ENCODE results near the gene RHO. TPM values are rescaled to one million over a fixed set of nuclear protein-coding genes. Genes with fewer than 3 reads are reported as not detected.
"Not testable (repeated sequence)": the region's sequence is repeated elsewhere in the genome, so short reads cannot be mapped to it uniquely, and the experiment has no call there.

The RHO gene
- polyA plus RNA-seq, 1 donor (not counting 4 experiments of a cell fraction or from before 2014, with no cell fraction given): not detected

DNA sequence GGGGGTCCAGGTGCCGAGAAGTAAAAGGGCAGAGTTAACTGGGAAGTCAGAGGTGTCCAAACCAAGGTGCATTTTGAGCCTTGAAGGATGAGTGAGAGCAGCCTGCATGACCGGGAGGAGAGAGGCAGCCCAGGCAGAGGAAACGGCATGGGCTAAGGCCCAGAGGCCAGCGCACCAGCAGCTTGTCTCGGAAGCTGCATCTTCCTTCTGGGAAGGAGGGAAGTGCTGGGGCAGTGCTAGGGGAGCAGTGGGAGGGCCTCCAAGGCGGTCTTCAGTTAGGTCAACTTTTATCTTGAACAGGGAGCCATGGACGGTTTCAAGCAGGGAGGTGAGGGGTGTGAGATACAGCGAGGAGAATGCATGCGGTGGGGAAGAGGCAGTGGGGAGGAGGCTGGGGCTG lies 15.6 kb downstream of the RHO start:
- Histone ChIP-seq H3K4me3 (ENCODE audit: control insufficient read depth in 2 of 3, extremely low read depth in 1 of 3, insufficient read depth in 2 of 3, low read depth in 1 of 3, low read length in 3 of 3) (no peak overlapping the region), H4K20me1 (ENCODE audit: control insufficient read depth, extremely low read depth, insufficient read depth, low read length) (no peaks in the 10 kb centered on the region), H3K36me3 (ENCODE audit: control insufficient read depth in 2 of 2, extremely low read depth in 1 of 2, insufficient read depth in 2 of 2, low read length in 2 of 2) (no peaks in the 10 kb centered on the region), H3K9ac (ENCODE audit: control insufficient read depth, extremely low read depth, insufficient read depth, low read length) (no peak overlapping the region), H3K79me2 (ENCODE audit: control insufficient read depth, insufficient read depth, low read length) (no peaks in the 10 kb centered on the region), H3K9me1 (ENCODE audit: control insufficient read depth, extremely low read depth, insufficient read depth, low read length) (no peaks in the 10 kb centered on the region), H2AFZ (ENCODE audit: control insufficient read depth, low read length) (no peak overlapping the region), H3K4me1 (ENCODE audit: control insufficient read depth, extremely low read depth, insufficient read depth, low read length) (no peaks in the 10 kb centered on the region), H3K9me3 (ENCODE audit: control insufficient read depth, low read depth, low read length) (no peaks in the 10 kb centered on the region), H3K27me3 (ENCODE audit: control insufficient read depth, extremely low read depth, insufficient read depth, low read length) (no peaks in the 10 kb centered on the region), H3K27ac (ENCODE audit: control insufficient read depth, insufficient read depth, low read length) (no peak overlapping the region), H3K4me2 (ENCODE audit: control insufficient read depth, extremely low read depth, insufficient read depth, low read depth, low read length) (no peak overlapping the region)
- DNase-seq (ENCODE audit: low read depth, low spot score): no peak
- TF ChIP-seq EZH2 (IDR thresholded peaks at IDR 0.05; ENCODE audit: low read length) (no peak), CTCF (optimal IDR thresholded peaks at IDR 0.05 in 1 of 3, IDR thresholded peaks at IDR 0.05 in 1 of 3, conservative IDR thresholded peaks at IDR 0.05 in 1 of 3; ENCODE audit: extremely low read depth in 1 of 3, insufficient read depth in 2 of 3, low read length in 3 of 3) (no peak)
- dilution Hi-C loops (cut with MboI; ENCODE audit: extremely low pct_ligation_motif_present, low sequenced_read_pairs): no loop called here
- no peak for FAIRE-seq

DNA sequence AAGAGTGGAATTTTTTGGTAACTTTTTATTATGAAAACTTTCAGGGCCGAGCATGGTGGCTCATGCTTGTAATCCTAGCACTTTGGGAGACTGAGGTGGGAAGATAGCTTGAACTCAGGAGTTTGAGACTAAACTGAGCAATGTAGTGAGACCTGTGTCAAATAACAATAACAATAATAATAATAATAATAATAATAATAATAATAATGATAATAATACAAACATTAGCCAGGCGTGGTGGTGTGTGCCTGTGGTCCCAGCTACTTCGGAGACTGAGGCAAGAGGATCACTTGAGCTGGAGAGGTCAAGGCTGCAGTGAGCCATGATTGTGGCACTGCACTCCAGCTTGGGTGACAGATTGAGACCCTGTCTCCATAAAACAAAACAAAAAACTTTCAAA lies 17.5 kb downstream of the RHO start:
- H3K36me3 ChIP-seq (ENCODE audit: control insufficient read depth in 2 of 2, extremely low read depth in 1 of 2, insufficient read depth in 2 of 2, low read length in 2 of 2); H3K9ac ChIP-seq (ENCODE audit: control insufficient read depth, extremely low read depth, insufficient read depth, low read length); H2AFZ ChIP-seq (ENCODE audit: control insufficient read depth, low read length); H3K4me1 ChIP-seq (ENCODE audit: control insufficient read depth, extremely low read depth, insufficient read depth, low read length); H3K79me2 ChIP-seq (ENCODE audit: control insufficient read depth, insufficient read depth, low read length); H3K9me3 ChIP-seq (ENCODE audit: control insufficient read depth, low read depth, low read length); FAIRE-seq; H3K27ac ChIP-seq (ENCODE audit: control insufficient read depth, insufficient read depth, low read length); DNase-seq (ENCODE audit: low read depth, low spot score); H3K4me3 ChIP-seq (ENCODE audit: control insufficient read depth in 2 of 3, extremely low read depth in 1 of 3, insufficient read depth in 2 of 3, low read depth in 1 of 3, low read length in 3 of 3); H3K9me1 ChIP-seq (ENCODE audit: control insufficient read depth, extremely low read depth, insufficient read depth, low read length); H3K27me3 ChIP-seq (ENCODE audit: control insufficient read depth, extremely low read depth, insufficient read depth, low read length); H3K4me2 ChIP-seq (ENCODE audit: control insufficient read depth, extremely low read depth, insufficient read depth, low read depth, low read length); dilution Hi-C loops (cut with MboI; ENCODE audit: extremely low pct_ligation_motif_present, low sequenced_read_pairs); H4K20me1 ChIP-seq (ENCODE audit: control insufficient read depth, extremely low read depth, insufficient read depth, low read length): not testable (repeated sequence)

DNA sequence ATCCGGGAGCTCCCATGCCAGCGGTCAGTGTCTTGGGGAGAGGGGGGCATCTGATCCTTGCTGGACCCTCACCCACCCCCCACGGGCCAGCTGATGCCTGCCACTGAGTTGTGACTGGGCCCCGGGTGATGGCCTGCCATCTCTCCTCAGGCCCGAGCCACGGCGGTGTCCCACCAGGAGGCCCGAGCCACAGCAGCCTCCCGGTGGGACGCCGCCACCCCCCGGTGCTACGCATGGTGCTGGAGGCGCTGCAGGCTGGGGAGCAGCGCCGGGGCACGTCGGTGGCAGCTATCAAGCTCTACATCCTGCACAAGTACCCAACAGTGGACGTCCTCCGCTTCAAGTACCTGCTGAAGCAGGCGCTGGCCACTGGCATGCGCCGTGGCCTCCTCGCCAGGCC lies 18.8 kb downstream of the RHO start:
- H2AFZ ChIP-seq (ENCODE audit: control insufficient read depth, low read length): no peak overlapping the region
- no peak for DNase-seq (ENCODE audit: low read depth, low spot score)
- no peaks in the 10 kb centered on the region for H3K9me1 ChIP-seq (ENCODE audit: control insufficient read depth, extremely low read depth, insufficient read depth, low read length)
- H3K27me3 ChIP-seq (ENCODE audit: control insufficient read depth, extremely low read depth, insufficient read depth, low read length): no peaks in the 10 kb centered on the region
- no peaks in the 10 kb centered on the region for H4K20me1 ChIP-seq (ENCODE audit: control insufficient read depth, extremely low read depth, insufficient read depth, low read length)
- H3K4me2 ChIP-seq (ENCODE audit: control insufficient read depth, extremely low read depth, insufficient read depth, low read depth, low read length): no peak overlapping the region
- FAIRE-seq: no peak
- H3K79me2 ChIP-seq (ENCODE audit: control insufficient read depth, insufficient read depth, low read length): no peaks in the 10 kb centered on the region
- no peak for TF ChIP-seq CTCF (optimal IDR thresholded peaks at IDR 0.05 in 1 of 3, IDR thresholded peaks at IDR 0.05 in 1 of 3, conservative IDR thresholded peaks at IDR 0.05 in 1 of 3; ENCODE audit: extremely low read depth in 1 of 3, insufficient read depth in 2 of 3, low read length in 3 of 3)
- no peak for TF ChIP-seq EZH2 (IDR thresholded peaks at IDR 0.05; ENCODE audit: low read length)
- dilution Hi-C loops (cut with MboI; ENCODE audit: extremely low pct_ligation_motif_present, low sequenced_read_pairs): no loop called here
- H3K36me3 ChIP-seq (ENCODE audit: control insufficient read depth in 2 of 2, extremely low read depth in 1 of 2, insufficient read depth in 2 of 2, low read length in 2 of 2): no peaks in the 10 kb centered on the region
- no peak overlapping the region for H3K4me3 ChIP-seq (ENCODE audit: control insufficient read depth in 2 of 3, extremely low read depth in 1 of 3, insufficient read depth in 2 of 3, low read depth in 1 of 3, low read length in 3 of 3)
- no peak overlapping the region for H3K9ac ChIP-seq (ENCODE audit: control insufficient read depth, extremely low read depth, insufficient read depth, low read length)
- H3K27ac ChIP-seq (ENCODE audit: control insufficient read depth, insufficient read depth, low read length): no peak overlapping the region
- no peaks in the 10 kb centered on the region for H3K4me1 ChIP-seq (ENCODE audit: control insufficient read depth, extremely low read depth, insufficient read depth, low read length)
- no peaks in the 10 kb centered on the region for H3K9me3 ChIP-seq (ENCODE audit: control insufficient read depth, low read depth, low read length)
